ENCODE measurements around the gene RPS23. TPM values are rescaled to one million over a fixed set of nuclear protein-coding genes. Genes with fewer than 3 reads are reported as not detected.

The RPS23 gene
- total RNA-seq, 1 donor from 2014 or later, result 2,105 TPM

- H3K36me3 Mint-ChIP-seq, result no peaks in the 10 kb centered on the region
- no peak overlapping the region for H3K4me3 Mint-ChIP-seq
- no peak for DNase-seq (ENCODE audit: low spot score in 2 of 2, unreplicated experiment in 2 of 2)
- peaks cover 12% of the 10 kb centered on the region for H3K9me3 Mint-ChIP-seq
- no peak overlapping the region for H3K27ac Mint-ChIP-seq
- no peaks in the 10 kb centered on the region for H3K4me1 Mint-ChIP-seq
- H3K27me3 Mint-ChIP-seq (ENCODE audit: low read depth), result peaks cover 7% of the 10 kb centered on the region
- no peak for TF ChIP-seq CTCF (IDR thresholded peaks at IDR 0.05; ENCODE audit: unreplicated experiment)
Observed at GRCh38 chr5:82319651-82320376, 41.7 kb upstream of the RPS23 start.

DNA sequence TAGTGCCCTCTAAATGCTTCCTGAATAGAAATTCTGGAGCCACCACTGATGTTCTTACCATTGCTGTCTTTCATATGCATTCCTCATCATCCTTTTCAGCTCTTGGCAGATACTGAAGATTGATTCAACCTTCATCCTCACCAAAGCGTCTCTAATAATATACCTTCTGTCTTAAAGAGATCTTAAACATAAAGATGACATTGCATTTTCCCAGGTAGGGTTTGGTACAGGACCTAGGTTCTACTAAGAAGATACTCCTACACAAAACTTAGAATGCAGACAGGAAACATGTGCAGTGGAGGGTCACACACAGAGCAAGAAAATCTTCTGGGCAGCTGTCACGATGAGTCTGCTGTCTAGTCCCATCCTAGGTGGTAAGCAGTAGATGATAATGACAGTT lies 41.0 kb upstream of the RPS23 start:
- Mint-ChIP-seq H3K4me3 (no peak overlapping the region), H3K9me3 (peaks cover 12% of the 10 kb centered on the region), H3K36me3 (no peaks in the 10 kb centered on the region), H3K27ac (no peak overlapping the region), H3K27me3 (ENCODE audit: low read depth) (peaks cover 7% of the 10 kb centered on the region), H3K4me1 (no peaks in the 10 kb centered on the region)
- no peak for DNase-seq (ENCODE audit: low spot score in 2 of 2, unreplicated experiment in 2 of 2)
- TF ChIP-seq CTCF (IDR thresholded peaks at IDR 0.05; ENCODE audit: unreplicated experiment), result no peak

GRCh38 chr5:82314964-82315758 lies 37.0 kb upstream of the RPS23 start:
- peaks cover 15% of the 10 kb centered on the region for H3K4me1 Mint-ChIP-seq
- no peak for DNase-seq (ENCODE audit: low spot score in 2 of 2, unreplicated experiment in 2 of 2)
- H3K27me3 Mint-ChIP-seq (ENCODE audit: low read depth), result no peaks in the 10 kb centered on the region
- no peaks in the 10 kb centered on the region for H3K9me3 Mint-ChIP-seq
- H3K4me3 Mint-ChIP-seq, result no peak overlapping the region
- no peak overlapping the region for H3K27ac Mint-ChIP-seq
- H3K36me3 Mint-ChIP-seq, result no peaks in the 10 kb centered on the region
- no peak for TF ChIP-seq CTCF (IDR thresholded peaks at IDR 0.05; ENCODE audit: unreplicated experiment)

DNA sequence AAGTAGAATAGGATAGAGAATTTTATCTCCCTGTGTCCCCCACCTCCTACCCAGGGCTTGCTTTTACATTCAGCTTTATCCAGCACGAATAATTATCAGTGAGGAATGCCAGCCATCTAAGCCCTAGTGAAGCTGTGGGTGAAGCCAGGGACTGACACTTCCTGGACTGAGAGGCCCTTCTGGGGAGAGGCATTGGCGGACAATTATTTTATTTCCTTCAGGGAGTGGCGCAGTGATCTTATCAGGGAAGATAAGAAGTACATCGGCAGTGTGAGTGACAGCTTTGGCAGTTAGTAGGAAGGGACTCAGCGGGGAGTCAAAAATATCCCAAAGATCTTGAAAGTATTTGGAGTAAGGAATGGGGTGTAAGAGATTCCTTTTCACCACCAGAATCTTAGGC lies 34.9 kb upstream of the RPS23 start:
- Mint-ChIP-seq H3K9me3 (peaks cover 12% of the 10 kb centered on the region), H3K4me1 (peaks cover 17% of the 10 kb centered on the region), H3K4me3 (no peak overlapping the region), H3K27me3 (ENCODE audit: low read depth) (no peaks in the 10 kb centered on the region), H3K36me3 (peaks cover 16% of the 10 kb centered on the region), H3K27ac (peak overlapping the region; percentile 30)
- no peak for TF ChIP-seq CTCF (IDR thresholded peaks at IDR 0.05; ENCODE audit: unreplicated experiment)
- DNase-seq (ENCODE audit: low spot score in 2 of 2, unreplicated experiment in 2 of 2), result no peak

DNA sequence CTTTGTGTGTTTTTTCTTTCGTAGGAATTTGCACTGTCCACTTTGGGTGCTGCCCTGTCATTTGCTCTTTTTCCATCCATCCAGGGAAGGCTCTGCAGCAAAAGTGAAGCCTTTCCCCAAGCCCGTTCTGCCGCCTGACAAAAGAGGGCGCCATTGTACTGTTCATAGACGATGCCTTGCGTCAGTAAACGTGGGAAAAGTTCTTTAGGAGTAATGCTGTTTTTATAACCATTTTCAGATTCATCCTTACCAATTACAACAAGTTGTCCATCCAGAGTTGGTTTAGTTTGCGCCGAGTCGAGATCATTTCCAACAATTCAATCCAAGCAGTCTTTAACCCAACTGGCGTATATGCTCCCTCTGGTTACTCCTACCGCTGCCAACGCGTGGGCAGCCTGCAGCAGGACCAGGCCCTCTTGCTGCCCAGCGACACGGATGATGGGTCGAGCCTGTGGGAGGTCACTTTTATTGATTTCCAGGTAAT lies 34.3 kb upstream of the RPS23 start:
- Mint-ChIP-seq H3K36me3 (peaks cover 20% of the 10 kb centered on the region), H3K4me1 (peaks cover 17% of the 10 kb centered on the region), H3K27ac (no peak overlapping the region), H3K9me3 (peaks cover 12% of the 10 kb centered on the region), H3K4me3 (no peak overlapping the region), H3K27me3 (ENCODE audit: low read depth) (no peaks in the 10 kb centered on the region)
- DNase-seq (ENCODE audit: low spot score in 2 of 2, unreplicated experiment in 2 of 2), result peak in 1 of 2 experiments; percentile 72
- TF ChIP-seq CTCF (IDR thresholded peaks at IDR 0.05; ENCODE audit: unreplicated experiment), result peak; percentile 68
